ENCODE measurements around the gene PCDHGA3.

DNA sequence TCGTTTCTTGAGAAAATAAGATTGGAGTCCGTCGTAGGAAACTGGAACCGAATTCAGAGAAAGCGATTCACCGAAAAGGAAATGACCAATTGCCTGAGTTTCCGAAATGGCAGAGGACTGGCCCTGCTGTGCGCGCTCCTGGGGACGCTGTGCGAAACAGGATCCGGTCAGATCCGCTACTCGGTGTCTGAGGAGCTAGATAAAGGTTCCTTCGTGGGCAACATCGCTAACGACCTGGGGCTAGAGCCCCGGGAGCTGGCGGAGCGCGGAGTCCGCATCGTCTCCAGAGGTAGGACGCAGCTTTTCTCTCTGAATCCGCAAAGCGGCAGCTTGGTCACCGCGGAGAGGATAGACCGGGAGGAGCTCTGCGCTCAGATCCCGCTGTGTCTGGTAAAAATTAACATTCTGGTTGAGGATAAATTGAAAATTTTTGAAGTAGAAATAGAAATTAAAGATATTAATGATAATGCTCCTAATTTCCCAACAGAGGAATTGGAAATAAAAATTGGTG is 379 bp downstream of the PCDHGA3 start:
- TF ChIP-seq, protein P1, sequence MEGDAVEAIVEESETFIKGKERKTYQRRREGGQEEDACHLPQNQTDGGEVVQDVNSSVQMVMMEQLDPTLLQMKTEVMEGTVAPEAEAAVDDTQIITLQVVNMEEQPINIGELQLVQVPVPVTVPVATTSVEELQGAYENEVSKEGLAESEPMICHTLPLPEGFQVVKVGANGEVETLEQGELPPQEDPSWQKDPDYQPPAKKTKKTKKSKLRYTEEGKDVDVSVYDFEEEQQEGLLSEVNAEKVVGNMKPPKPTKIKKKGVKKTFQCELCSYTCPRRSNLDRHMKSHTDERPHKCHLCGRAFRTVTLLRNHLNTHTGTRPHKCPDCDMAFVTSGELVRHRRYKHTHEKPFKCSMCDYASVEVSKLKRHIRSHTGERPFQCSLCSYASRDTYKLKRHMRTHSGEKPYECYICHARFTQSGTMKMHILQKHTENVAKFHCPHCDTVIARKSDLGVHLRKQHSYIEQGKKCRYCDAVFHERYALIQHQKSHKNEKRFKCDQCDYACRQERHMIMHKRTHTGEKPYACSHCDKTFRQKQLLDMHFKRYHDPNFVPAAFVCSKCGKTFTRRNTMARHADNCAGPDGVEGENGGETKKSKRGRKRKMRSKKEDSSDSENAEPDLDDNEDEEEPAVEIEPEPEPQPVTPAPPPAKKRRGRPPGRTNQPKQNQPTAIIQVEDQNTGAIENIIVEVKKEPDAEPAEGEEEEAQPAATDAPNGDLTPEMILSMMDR (IDR thresholded peaks at IDR 0.05; ENCODE audit: low read depth, low read length), result no peak
- no peak for TF ChIP-seq EZH2phosphoT487 (IDR thresholded peaks at IDR 0.05; ENCODE audit: low read depth)

Measured in OCI-LY3 (cell line).